GM12878 (cell line): Measurements from ENCODE around the gene FUT7. TPM values are rescaled to one million over a fixed set of nuclear protein-coding genes. Genes with fewer than 3 reads are reported as not detected.
A peak's percentile ranks its signal among the peaks of the same experiment; 100 is the strongest.

Experiments
- ATAC-seq: fragments of 200-7000 bp; cut with Tn5 transposase; 3 replicates; pipeline ENCODE4 v1.9.1; 2020; ENCODE audit warnings: mild to moderate bottlenecking, moderate library complexity
- BruUV-seq: library from RNA; stranded (reverse); fragments of 400-500 nt; replicated peaks from 2 replicates; lab custom pipeline; 2021; lab: Mats Ljungman, UMichigan
- CTCF ChIA-PET: fragments of 300-600 bp; sonication (Branson Sonifier 250); formaldehyde crosslinking; extraction: SDS; loops from one replicate; lab custom pipeline; 2021; ENCODE audit warnings: inconsistent platforms; lab: Yijun Ruan, JAX
- POLR2A ChIA-PET: fragments of 350-600 bp; formaldehyde crosslinking; extraction: SDS; loops from one replicate; lab custom pipeline; 2021; ENCODE audit warnings: inconsistent platforms; lab: Charles Lee
- RAD21 ChIA-PET: fragments of 300-600 bp; sonication (Branson Sonifier 250); formaldehyde crosslinking; loops from one replicate; lab custom pipeline; 2023; ENCODE audit warnings: antibody characterized with exemption; ENCODE audit not compliant: unreplicated experiment; lab: Charles Lee
- SMC1A ChIA-PET: fragments of 300-600 bp; sonication (Branson Sonifier 250); formaldehyde crosslinking; loops from one replicate; lab custom pipeline; 2023; ENCODE audit not compliant: unreplicated experiment, uncharacterized antibody; lab: Charles Lee
- DNase-seq: peaks from one replicate; pipeline ENCODE4 v3.0.0-alpha.2; 2011; ENCODE audit warnings: low read depth, low spot score
- FAIRE-seq: peaks from 3 replicates; lab custom pipeline; 2011; peaks lifted over from hg19 to GRCh38; lab: Jason Lieb, UNC
- H2AFZ ChIP-seq: 2 replicates; pipeline ENCODE4 v1.6.0; 2011; ENCODE audit warnings: low read depth, low read length, control low read depth; ENCODE audit not compliant: control insufficient read depth
- H3K27ac ChIP-seq: 2 replicates; pipeline ENCODE4 v1.5.1; 2011; ENCODE audit warnings: control low read depth; ENCODE audit not compliant: control insufficient read depth, insufficient read depth
- H3K27me3 ChIP-seq, 2 experiments: replicated peaks in 1 of 2; 2 replicates each; pipeline versions ENCODE4 v1.6.0 to v1.6.1; 2011; ENCODE audit warnings: low read length in 1 of 2; ENCODE audit not compliant: control insufficient read depth in 2 of 2, insufficient read depth in 2 of 2
- H3K36me3 ChIP-seq, 2 experiments: 2 replicates each; pipeline ENCODE4 v1.5.1; 2011; ENCODE audit warnings: low read length in 1 of 2; ENCODE audit not compliant: control insufficient read depth in 2 of 2, insufficient read depth in 2 of 2
- H3K4me1 ChIP-seq: 2 replicates; pipeline ENCODE4 v1.6.1; 2011; ENCODE audit warnings: mild to moderate bottlenecking, low read length, moderate library complexity, mixed read lengths; ENCODE audit not compliant: control insufficient read depth, insufficient read depth
- H3K4me2 ChIP-seq: 2 replicates; pipeline ENCODE4 v1.6.0; 2011; ENCODE audit warnings: control low read depth; ENCODE audit not compliant: control insufficient read depth, insufficient read depth
- H3K4me3 ChIP-seq: fragments of 200-600 bp; sonication (generic); 2 replicates; pipeline ENCODE4 v1.5.1; 2016
- H3K79me2 ChIP-seq: 2 replicates; pipeline ENCODE4 v1.6.0; 2011; ENCODE audit warnings: low read length; ENCODE audit not compliant: control insufficient read depth, insufficient read depth
- H3K9ac ChIP-seq: 2 replicates; pipeline ENCODE4 v1.8.0; 2011; ENCODE audit warnings: low read length, control low read depth, mixed read lengths; ENCODE audit not compliant: control insufficient read depth, insufficient read depth
- H3K9me3 ChIP-seq: replicated peaks from 3 replicates; pipeline ENCODE4 v1.5.1; 2011; ENCODE audit warnings: mild to moderate bottlenecking, low read length; ENCODE audit not compliant: control insufficient read depth, insufficient read depth
- H4K20me1 ChIP-seq: 2 replicates; pipeline ENCODE4 v1.6.0; 2011; ENCODE audit not compliant: control insufficient read depth, insufficient read depth
- ASH2L ChIP-seq: fragments of 300-600, 200-600 bp; sonication (generic); IDR thresholded peaks from 2 replicates; pipeline ENCODE4 v1.6.1; 2017; ENCODE audit warnings: low read depth, mild to moderate bottlenecking, borderline replicate concordance
- EGR1 ChIP-seq, 2 experiments: IDR thresholded peaks; 1 replicate in 1 of 2; 2 replicates in 1 of 2; pipeline ENCODE4 v1.6.1; 2011 to 2012; ENCODE audit warnings: low read depth in 2 of 2, low read length in 2 of 2, borderline replicate concordance in 1 of 2, mild to moderate bottlenecking in 1 of 2, moderate library complexity in 1 of 2
- ETV6 ChIP-seq, 2 experiments: fragments of 450-650 bp in 1 of 2; IDR thresholded peaks in 1 of 2; conservative IDR thresholded peaks in 1 of 2; 2 replicates each; pipeline ENCODE4 v1.6.1; 2014; ENCODE audit warnings: antibody characterized with exemption in 1 of 2, borderline replicate concordance in 1 of 2, low read depth in 1 of 2, mild to moderate bottlenecking in 1 of 2, moderate library complexity in 1 of 2
- HDAC2 ChIP-seq: fragments of 200-600 bp; sonication (generic); IDR thresholded peaks from 2 replicates; pipeline ENCODE4 v1.6.1; 2017
- MEF2A ChIP-seq: IDR thresholded peaks from 2 replicates; pipeline ENCODE4 v1.6.1; 2011; ENCODE audit warnings: low read depth, mild to moderate bottlenecking, low read length, moderate library complexity; ENCODE audit not compliant: insufficient read depth
- MYC ChIP-seq: IDR thresholded peaks from 2 replicates; pipeline ENCODE4 v1.6.1; 2011; ENCODE audit warnings: mild to moderate bottlenecking, low read length, moderate library complexity, inconsistent platforms; ENCODE audit not compliant: insufficient read depth, insufficient replicate concordance, insufficient read length, severe bottlenecking
- SP1 ChIP-seq: IDR thresholded peaks from one replicate; pipeline ENCODE4 v1.6.1; 2011; ENCODE audit warnings: low read depth, low read length
- SPI1 ChIP-seq: IDR thresholded peaks from 2 replicates; pipeline ENCODE4 v1.6.1; 2011; ENCODE audit warnings: low read depth, mild to moderate bottlenecking, low read length, moderate library complexity, borderline replicate concordance; ENCODE audit not compliant: insufficient read depth
- SUPT20H ChIP-seq: IDR thresholded peaks from 2 replicates; pipeline ENCODE4 v1.6.1; 2011; ENCODE audit warnings: low read depth, mild to moderate bottlenecking, low read length, moderate library complexity, borderline replicate concordance; ENCODE audit not compliant: control insufficient read depth
- TARDBP ChIP-seq: IDR thresholded peaks from 2 replicates; pipeline ENCODE4 v1.6.1; 2016; ENCODE audit warnings: borderline replicate concordance
- WGBS: methylation state at CpG from one replicate; pipeline ENCODE4 v1.1.6; 2016; ENCODE audit warnings: low lambda C conversion rate; ENCODE audit not compliant: insufficient replicate concordance, insufficient coverage; ENCODE audit errors: missing lambda C conversion rate; 5-methylcytosine and 5-hydroxymethylcytosine counted together
- in situ Hi-C: fragments of 300-500 bp; cut with MboI; formaldehyde crosslinking; loops from 9 replicates; pipeline ENCODE4 v1.14.3; 2018; ENCODE audit warnings: mixed read lengths
- intact Hi-C: fragments of 100-400 bp; cut with micrococcal nuclease; formaldehyde crosslinking; loops from one replicate; pipeline ENCODE4 v1.14.2; 2022; ENCODE audit not compliant: unreplicated experiment
- polyA plus RNA-seq, 11 experiments: library from polyadenylated mRNA; depleted of rRNA in 4 of 11; unstranded in 6 of 11; stranded (reverse) in 5 of 11; fragments of >200 nt; fragmentation: Nextera tagmentation in 4 of 11; fragmentation: Illumina TruSeq in 1 of 11; extraction: Ambion mirVana in 4 of 11; extraction: Trizol in 1 of 11; gene quantifications; 1 replicate in 1 of 11; 2 replicates in 10 of 11; pipeline versions ENCODE4 v1.2.1 to v1.2.3, GENCODE V29; 2011 to 2016; ENCODE audit warnings: inconsistent platforms in 2 of 11, missing spikeins in 2 of 11, low read depth in 1 of 11
- total RNA-seq, 4 experiments: library from RNA; depleted of rRNA in 3 of 4; stranded (reverse); fragments of >200 nt in 3 of 4; fragmentation: Illumina TruSeq in 1 of 4; extraction: Trizol in 1 of 4; gene quantifications; 2 replicates each; pipeline versions ENCODE4 v1.2.1 to v1.2.3, GENCODE V29; 2013 to 2021

Gene FUT7
- total and polyA plus RNA-seq, 10 of the 15 experiments (the other 5 are each of a cell fraction or from before 2014, with no cell fraction given) = 0.04 to 0.62 (median 0.20) TPM; not detected in 2

DNA sequence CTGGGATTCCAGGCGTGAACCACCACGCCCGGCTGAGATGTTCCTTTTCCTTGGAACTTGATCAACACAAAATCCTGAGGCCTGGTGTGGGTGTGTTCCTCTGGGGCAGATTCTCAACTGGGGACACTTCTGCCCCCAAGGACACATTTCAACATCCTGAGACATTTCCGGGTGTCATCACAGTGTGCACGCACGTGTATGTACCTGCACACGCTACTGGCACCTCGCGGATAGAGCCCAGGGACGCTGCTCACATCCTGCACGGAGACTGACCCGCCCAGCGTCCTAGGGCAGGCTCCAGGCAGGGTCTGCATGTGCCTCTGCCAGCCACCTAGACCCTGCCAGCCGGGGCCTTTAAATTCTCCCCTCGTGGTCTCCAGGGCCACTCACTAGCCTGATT is 30.5 kb upstream of the FUT7 start:
- ChIA-PET POLR2A (no interaction called here), RAD21 (interaction anchor here (3.1 kb wide), 1 partner anchor 16 kb away, joined by 18 read pairs; the partner anchor contains the start of gene NPDC1), SMC1A (no interaction called here), CTCF (interaction anchor here (6.4 kb wide), 1 partner anchor 14 kb away, joined by 81 read pairs; the partner anchor contains the start of gene NPDC1)
- Histone ChIP-seq H2AFZ (no peak overlapping the region), H4K20me1 (no peaks in the 10 kb centered on the region), H3K9me3 (no peaks in the 10 kb centered on the region), H3K4me2 (no peak overlapping the region), H3K27me3 (no peaks in the 10 kb centered on the region), H3K79me2 (no peaks in the 10 kb centered on the region), H3K9ac (no peak overlapping the region), H3K4me3 (no peak overlapping the region), H3K4me1 (no peaks in the 10 kb centered on the region), H3K27ac (no peak overlapping the region), H3K36me3 (no peaks in the 10 kb centered on the region; a peak in 2 of 4 replicates)
- ATAC-seq (no peak), DNase-seq (no peak), FAIRE-seq (no peak)
- in situ Hi-C loops (no loop called here), intact Hi-C loops (no loop called here)
- WGBS = 67% methylated on average over 15 of the region's 15 CpGs
- TF ChIP-seq SPI1 (no peak), MEF2A (no peak), ASH2L (no peak), ETV6 (conservative IDR thresholded peaks at IDR 0.05 in 1 of 2, IDR thresholded peaks at IDR 0.05 in 1 of 2; ENCODE audit: borderline replicate concordance in 1 of 2, low read depth in 1 of 2) (no peak), SP1 (no peak), SUPT20H (no peak), HDAC2 (no peak), MYC (no peak), TARDBP (no peak), EGR1 (IDR thresholded peaks at IDR 0.05; ENCODE audit: borderline replicate concordance in 1 of 2, low read depth in 2 of 2, low read length in 2 of 2) (no peak)
- TSS peak; percentile 75 for BruUV-seq
